ENCODE results near the gene TMEM18.

The TMEM18 gene

DNA sequence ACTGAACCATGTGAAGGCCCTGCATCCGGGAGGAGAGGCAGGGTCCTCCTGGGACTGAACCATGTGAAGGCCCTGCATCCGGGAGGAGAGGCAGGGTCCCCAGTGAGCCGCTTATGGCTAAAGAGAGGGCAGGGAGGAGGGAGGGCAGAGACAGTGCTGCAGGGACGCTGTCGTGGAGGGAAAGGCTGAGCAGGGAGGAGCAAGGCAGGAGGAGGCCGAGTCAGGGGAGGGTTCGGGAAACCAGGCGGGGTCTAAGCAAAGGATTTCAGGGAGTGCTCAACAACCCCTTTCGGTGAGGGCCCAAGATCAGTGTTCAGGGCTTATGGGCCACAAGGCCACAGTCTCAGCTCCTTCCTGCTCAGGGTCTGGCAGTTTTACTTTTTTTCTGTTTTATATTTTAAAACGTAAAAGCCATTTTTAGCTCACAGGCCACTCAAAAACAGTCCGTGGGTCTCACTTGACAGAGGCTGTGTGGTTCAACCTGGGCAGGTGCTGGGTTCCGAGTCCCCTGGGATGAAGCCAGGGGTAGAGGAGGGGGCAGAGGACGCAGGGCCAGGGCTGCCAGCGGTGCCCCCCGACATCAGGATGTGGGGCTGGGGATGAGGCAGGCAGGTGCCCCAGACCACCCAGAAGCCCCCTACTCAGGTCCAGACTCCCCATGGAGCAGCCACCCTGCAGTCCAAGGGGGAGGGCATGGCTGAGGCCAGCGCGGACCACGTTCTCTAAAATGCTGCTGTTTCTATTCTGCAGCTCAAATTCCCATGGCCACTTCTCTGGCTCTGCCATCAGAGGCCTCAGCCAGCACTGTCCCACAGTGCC lies 5.2 kb downstream of the TMEM18 start:
- TF ChIP-seq ZNF274 (IDR thresholded peaks at IDR 0.05; ENCODE audit: low read depth, low read length), result no peak
- TF ChIP-seq SUZ12 (IDR thresholded peaks at IDR 0.05; ENCODE audit: extremely low read depth, insufficient read depth, insufficient read length), result no peak
- TF ChIP-seq YY1 (IDR thresholded peaks at IDR 0.05; ENCODE audit: insufficient read depth, insufficient read length), result no peak
- DNase-seq (ENCODE audit: low read depth, low spot score), result no peak
- H3K27me3 ChIP-seq (ENCODE audit: insufficient read depth, insufficient read length), result no peaks in the 10 kb centered on the region
- H3K9ac ChIP-seq (ENCODE audit: insufficient read length, low read depth), result no peak overlapping the region
- no peak overlapping the region for H3K4me3 ChIP-seq (ENCODE audit: insufficient read length, low read depth)
- peaks cover 56% of the 10 kb centered on the region for H3K36me3 ChIP-seq (ENCODE audit: insufficient read depth, insufficient read length, low read length)
- peaks cover 3% of the 10 kb centered on the region for H3K4me1 ChIP-seq (ENCODE audit: insufficient read depth, insufficient read length)
- H3K9me3 ChIP-seq (ENCODE audit: insufficient read depth, low read length), result peaks cover 4% of the 10 kb centered on the region; the same call in 1 of the 2 replicates

DNA sequence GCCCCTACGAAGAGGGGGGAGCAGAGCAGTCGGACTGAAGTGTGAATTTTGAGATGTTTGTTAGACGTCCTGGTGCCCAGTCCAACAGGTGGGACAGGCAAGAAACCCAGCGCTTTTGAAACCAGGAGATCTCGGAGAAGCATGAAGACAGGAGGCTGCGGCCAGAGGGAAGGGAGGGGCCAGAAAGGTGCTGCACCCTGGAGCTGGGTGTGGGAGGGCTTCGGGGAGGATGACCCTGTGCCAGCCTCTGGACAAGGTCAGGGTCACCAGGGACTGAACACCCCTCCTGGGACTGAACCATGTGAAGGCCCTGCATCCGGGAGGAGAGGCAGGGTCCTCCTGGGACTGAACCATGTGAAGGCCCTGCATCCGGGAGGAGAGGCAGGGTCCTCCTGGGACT lies 6.1 kb downstream of the TMEM18 start:
- Histone ChIP-seq H3K4me1 (ENCODE audit: insufficient read depth, insufficient read length) (peaks cover 3% of the 10 kb centered on the region), H3K27me3 (ENCODE audit: insufficient read depth, insufficient read length) (no peaks in the 10 kb centered on the region), H3K9ac (ENCODE audit: insufficient read length, low read depth) (no peak overlapping the region), H3K4me3 (ENCODE audit: insufficient read length, low read depth) (no peak overlapping the region), H3K9me3 (ENCODE audit: insufficient read depth, low read length) (peaks cover 13% of the 10 kb centered on the region; the same call in 1 of the 2 replicates), H3K36me3 (ENCODE audit: insufficient read depth, insufficient read length, low read length) (peaks cover 62% of the 10 kb centered on the region)
- TF ChIP-seq ZNF274 (IDR thresholded peaks at IDR 0.05; ENCODE audit: low read depth, low read length) (no peak), YY1 (IDR thresholded peaks at IDR 0.05; ENCODE audit: insufficient read depth, insufficient read length) (no peak), SUZ12 (IDR thresholded peaks at IDR 0.05; ENCODE audit: extremely low read depth, insufficient read depth, insufficient read length) (no peak)
- DNase-seq (ENCODE audit: low read depth, low spot score), result no peak

DNA sequence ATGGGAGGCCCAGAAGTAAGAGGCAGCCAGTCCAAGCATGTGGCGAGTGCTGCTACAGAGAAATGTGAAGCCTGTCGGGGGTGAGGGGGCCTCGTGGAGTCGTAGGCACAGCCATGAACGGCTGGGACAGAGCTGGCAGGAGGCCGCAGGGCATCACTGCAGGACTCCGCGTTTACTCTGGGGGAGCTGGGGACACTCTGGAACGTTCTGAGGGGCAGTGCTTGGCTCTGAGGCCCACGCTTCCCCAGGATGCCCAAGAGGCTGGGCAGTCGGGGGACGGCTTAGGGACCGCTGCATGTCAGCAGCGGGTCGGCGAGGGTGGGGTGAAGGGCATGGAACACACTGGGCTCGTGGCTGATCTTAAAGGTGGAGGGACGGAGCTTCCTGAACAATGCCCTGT lies 6.6 kb downstream of the TMEM18 start:
- H3K9me3 ChIP-seq (ENCODE audit: insufficient read depth, low read length), result peaks cover 18% of the 10 kb centered on the region
- no peak for DNase-seq (ENCODE audit: low read depth, low spot score)
- no peak overlapping the region for H3K4me3 ChIP-seq (ENCODE audit: insufficient read length, low read depth)
- peaks cover 3% of the 10 kb centered on the region for H3K4me1 ChIP-seq (ENCODE audit: insufficient read depth, insufficient read length)
- H3K27me3 ChIP-seq (ENCODE audit: insufficient read depth, insufficient read length), result no peaks in the 10 kb centered on the region
- no peak for TF ChIP-seq ZNF274 (IDR thresholded peaks at IDR 0.05; ENCODE audit: low read depth, low read length)
- no peak for TF ChIP-seq YY1 (IDR thresholded peaks at IDR 0.05; ENCODE audit: insufficient read depth, insufficient read length)
- TF ChIP-seq SUZ12 (IDR thresholded peaks at IDR 0.05; ENCODE audit: extremely low read depth, insufficient read depth, insufficient read length), result no peak
- H3K36me3 ChIP-seq (ENCODE audit: insufficient read depth, insufficient read length, low read length), result peaks cover 66% of the 10 kb centered on the region
- no peak overlapping the region for H3K9ac ChIP-seq (ENCODE audit: insufficient read length, low read depth)

DNA sequence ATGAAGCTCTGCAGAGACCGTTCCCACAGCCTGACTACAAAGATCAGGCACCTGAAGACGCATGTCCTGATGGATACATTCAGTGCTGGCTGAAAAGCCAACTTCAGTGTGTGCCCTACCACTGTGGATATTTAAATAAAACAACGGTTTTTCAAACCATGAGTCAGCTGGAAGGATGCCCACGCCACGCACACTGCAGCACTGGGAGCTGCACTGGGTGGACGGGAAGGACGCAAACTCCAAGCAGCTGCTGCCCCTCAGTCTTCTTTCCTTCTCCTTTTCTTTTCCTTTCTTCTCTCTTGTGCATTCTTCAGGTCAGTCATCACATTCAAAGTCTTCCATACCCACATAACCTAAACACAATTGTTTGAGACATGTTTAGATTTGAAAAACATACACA lies 7.9 kb downstream of the TMEM18 start:
- TF ChIP-seq YY1 (IDR thresholded peaks at IDR 0.05; ENCODE audit: insufficient read depth, insufficient read length) (no peak), SUZ12 (IDR thresholded peaks at IDR 0.05; ENCODE audit: extremely low read depth, insufficient read depth, insufficient read length) (no peak), ZNF274 (IDR thresholded peaks at IDR 0.05; ENCODE audit: low read depth, low read length) (no peak)
- Histone ChIP-seq H3K4me1 (ENCODE audit: insufficient read depth, insufficient read length) (no peaks in the 10 kb centered on the region), H3K27me3 (ENCODE audit: insufficient read depth, insufficient read length) (no peaks in the 10 kb centered on the region), H3K9me3 (ENCODE audit: insufficient read depth, low read length) (peaks cover 26% of the 10 kb centered on the region), H3K9ac (ENCODE audit: insufficient read length, low read depth) (no peak overlapping the region), H3K36me3 (ENCODE audit: insufficient read depth, insufficient read length, low read length) (peaks cover 63% of the 10 kb centered on the region), H3K4me3 (ENCODE audit: insufficient read length, low read depth) (no peak overlapping the region)
- DNase-seq (ENCODE audit: low read depth, low spot score), result no peak

DNA sequence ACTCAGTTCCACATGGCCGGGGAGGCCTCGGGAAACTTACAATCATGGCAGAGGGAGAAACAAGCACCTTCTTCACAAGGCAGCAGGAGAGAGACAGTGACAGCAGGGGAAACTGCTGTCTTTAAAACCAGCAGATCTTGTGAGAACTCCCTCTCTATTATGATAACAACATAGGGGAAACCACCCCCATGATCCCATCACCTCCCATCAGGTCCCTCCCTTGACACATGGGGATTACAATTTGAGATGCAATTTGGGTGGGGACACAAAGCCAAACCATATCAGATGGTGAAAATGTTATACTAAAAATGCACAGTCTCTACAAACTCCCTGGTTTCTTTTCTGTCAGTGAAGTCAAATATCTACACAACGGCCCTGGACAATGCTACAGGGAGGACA lies 9.2 kb downstream of the TMEM18 start:
- H3K4me3 ChIP-seq (ENCODE audit: insufficient read length, low read depth), result no peak overlapping the region

DNA sequence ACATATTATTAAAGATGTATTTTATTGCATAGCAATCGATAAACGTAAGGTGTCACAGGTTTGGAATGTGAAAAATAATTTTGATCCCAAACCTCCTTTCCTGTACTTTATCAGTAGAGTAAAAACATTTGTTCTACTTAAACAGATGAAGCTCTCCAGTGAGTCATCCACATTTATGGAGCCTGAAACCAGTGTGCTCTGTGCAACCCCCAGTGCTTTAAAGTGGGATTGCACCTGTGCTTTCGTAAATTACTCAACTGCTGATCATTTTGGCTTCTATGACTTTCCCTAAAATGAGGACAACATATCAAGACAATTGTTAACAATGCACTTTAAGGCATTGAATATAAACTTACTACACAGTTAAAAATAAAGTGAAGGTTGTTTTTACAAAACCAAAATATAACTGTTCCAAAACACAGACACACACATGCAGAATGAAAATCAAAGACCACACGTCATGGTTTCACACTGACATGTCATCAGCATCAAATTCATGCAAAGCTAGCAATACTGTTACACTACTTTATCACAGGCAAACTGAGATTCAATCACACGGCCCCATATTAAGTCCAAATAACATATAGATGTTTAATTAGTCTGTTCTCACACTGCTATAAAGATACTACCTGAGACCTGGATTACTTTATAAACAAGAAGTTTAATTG lies 9.7 kb downstream of the TMEM18 start:
- Histone ChIP-seq H3K9me3 (ENCODE audit: insufficient read depth, low read length) (peaks cover 26% of the 10 kb centered on the region), H3K36me3 (ENCODE audit: insufficient read depth, insufficient read length, low read length) (peaks cover 60% of the 10 kb centered on the region), H3K4me1 (ENCODE audit: insufficient read depth, insufficient read length) (no peaks in the 10 kb centered on the region), H3K4me3 (ENCODE audit: insufficient read length, low read depth) (no peak overlapping the region), H3K9ac (ENCODE audit: insufficient read length, low read depth) (no peak overlapping the region), H3K27me3 (ENCODE audit: insufficient read depth, insufficient read length) (no peaks in the 10 kb centered on the region)
- no peak for DNase-seq (ENCODE audit: low read depth, low spot score)
- TF ChIP-seq SUZ12 (IDR thresholded peaks at IDR 0.05; ENCODE audit: extremely low read depth, insufficient read depth, insufficient read length) (no peak), ZNF274 (IDR thresholded peaks at IDR 0.05; ENCODE audit: low read depth, low read length) (no peak), YY1 (IDR thresholded peaks at IDR 0.05; ENCODE audit: insufficient read depth, insufficient read length) (no peak)

More for the DNA sequence above, 9.2 kb downstream of the TMEM18 start:
- DNase-seq (ENCODE audit: low read depth, low spot score), result no peak
- no peaks in the 10 kb centered on the region for H3K27me3 ChIP-seq (ENCODE audit: insufficient read depth, insufficient read length)
- H3K9ac ChIP-seq (ENCODE audit: insufficient read length, low read depth), result no peak overlapping the region
- TF ChIP-seq YY1 (IDR thresholded peaks at IDR 0.05; ENCODE audit: insufficient read depth, insufficient read length), result no peak
- no peaks in the 10 kb centered on the region for H3K4me1 ChIP-seq (ENCODE audit: insufficient read depth, insufficient read length)
- H3K36me3 ChIP-seq (ENCODE audit: insufficient read depth, insufficient read length, low read length), result peaks cover 65% of the 10 kb centered on the region
- H3K9me3 ChIP-seq (ENCODE audit: insufficient read depth, low read length), result peaks cover 26% of the 10 kb centered on the region

DNA sequence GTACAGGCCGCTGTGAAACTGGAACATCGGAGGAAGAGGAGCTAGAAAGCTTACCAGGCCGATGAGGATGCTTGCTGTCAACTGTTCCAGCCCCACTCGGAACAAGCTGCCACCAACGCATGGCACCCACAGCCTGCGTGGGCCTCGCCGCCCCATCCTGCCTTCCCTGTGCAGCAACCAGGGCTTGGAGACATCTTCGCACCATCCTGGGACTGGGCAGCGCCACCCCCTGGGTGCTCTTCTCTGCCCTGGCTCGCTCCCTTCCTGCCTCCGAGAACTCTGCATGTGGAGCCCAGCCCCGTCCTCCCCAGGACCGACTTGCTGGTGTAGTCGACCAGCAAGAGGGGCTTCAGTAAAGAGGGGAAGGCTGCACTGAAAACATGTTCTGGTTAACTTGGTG lies 10.8 kb downstream of the TMEM18 start:
- Histone ChIP-seq H3K36me3 (ENCODE audit: insufficient read depth, insufficient read length, low read length) (peaks cover 52% of the 10 kb centered on the region), H3K9me3 (ENCODE audit: insufficient read depth, low read length) (peaks cover 26% of the 10 kb centered on the region), H3K4me3 (ENCODE audit: insufficient read length, low read depth) (no peak overlapping the region), H3K4me1 (ENCODE audit: insufficient read depth, insufficient read length) (no peaks in the 10 kb centered on the region), H3K27me3 (ENCODE audit: insufficient read depth, insufficient read length) (no peaks in the 10 kb centered on the region), H3K9ac (ENCODE audit: insufficient read length, low read depth) (no peak overlapping the region)
- DNase-seq (ENCODE audit: low read depth, low spot score), result no peak
- TF ChIP-seq SUZ12 (IDR thresholded peaks at IDR 0.05; ENCODE audit: extremely low read depth, insufficient read depth, insufficient read length) (no peak), ZNF274 (IDR thresholded peaks at IDR 0.05; ENCODE audit: low read depth, low read length) (no peak), YY1 (IDR thresholded peaks at IDR 0.05; ENCODE audit: insufficient read depth, insufficient read length) (no peak)

All from NT2/D1 (cell line).